ENCODE data around the gene HEBP2. TPM values are rescaled to one million over a fixed set of nuclear protein-coding genes. Genes with fewer than 3 reads are reported as not detected.

The HEBP2 gene
- total RNA-seq, 4 donors from 2014 or later: 37.0 to 80.0 (median 58.0) TPM

GRCh38 chr6:138387577-138388368 lies 16.2 kb upstream of the HEBP2 start:
- DNase-seq: no peak
- H3K9me3 ChIP-seq: no peaks in the 10 kb centered on the region
- intact Hi-C loops (cut with DNase I): no loop called here
- TF ChIP-seq POLR2A (IDR thresholded peaks at IDR 0.05) (no peak), CTCF (IDR thresholded peaks at IDR 0.05) (no peak)
- H3K36me3 ChIP-seq: no peaks in the 10 kb centered on the region
- no peak overlapping the region for H3K4me3 ChIP-seq (replicated peaks in 1 of 3)
- no peaks in the 10 kb centered on the region for H3K4me1 ChIP-seq
- H3K27me3 ChIP-seq: no peaks in the 10 kb centered on the region
- 81 to 82% methylated on average over 8 of the region's 8 CpGs for WGBS, 2 donors
- H3K27ac ChIP-seq: no peak overlapping the region

- no peaks in the 10 kb centered on the region for H3K4me1 ChIP-seq
- H3K27ac ChIP-seq: no peak overlapping the region
- no peak overlapping the region for H3K4me3 ChIP-seq (replicated peaks in 1 of 3)
- no peaks in the 10 kb centered on the region for H3K36me3 ChIP-seq
- no peaks in the 10 kb centered on the region for H3K27me3 ChIP-seq
- intact Hi-C loops (cut with DNase I): no loop called here
- WGBS, 2 donors: 87 to 95% methylated on average over 5 of the region's 5 CpGs
- H3K9me3 ChIP-seq: no peaks in the 10 kb centered on the region
- DNase-seq: no peak
- TF ChIP-seq POLR2A (IDR thresholded peaks at IDR 0.05): no peak
- no peak for TF ChIP-seq CTCF (IDR thresholded peaks at IDR 0.05)
Observed at GRCh38 chr6:138389551-138389950, 14.5 kb upstream of the HEBP2 start.

GRCh38 chr6:138393871-138394783 lies 9.9 kb upstream of the HEBP2 start:
- no peak for TF ChIP-seq POLR2A (IDR thresholded peaks at IDR 0.05)
- TF ChIP-seq CTCF (IDR thresholded peaks at IDR 0.05): no peak
- H3K4me1 ChIP-seq: no peaks in the 10 kb centered on the region
- no peak for DNase-seq
- 82 to 84% methylated on average over 5 of the region's 5 CpGs for WGBS, 2 donors
- no peak overlapping the region for H3K4me3 ChIP-seq (replicated peaks in 1 of 3)
- H3K27ac ChIP-seq: no peak overlapping the region
- intact Hi-C loops (cut with DNase I): no loop called here
- no peaks in the 10 kb centered on the region for H3K9me3 ChIP-seq
- no peaks in the 10 kb centered on the region for H3K27me3 ChIP-seq
- no peaks in the 10 kb centered on the region for H3K36me3 ChIP-seq

GRCh38 chr6:138396709-138397108 lies 7.3 kb upstream of the HEBP2 start:
- TF ChIP-seq CTCF (IDR thresholded peaks at IDR 0.05) (no peak), POLR2A (IDR thresholded peaks at IDR 0.05) (no peak)
- H3K36me3 ChIP-seq: no peaks in the 10 kb centered on the region
- intact Hi-C loops (cut with DNase I): no loop called here
- no peaks in the 10 kb centered on the region for H3K9me3 ChIP-seq
- H3K27me3 ChIP-seq: no peaks in the 10 kb centered on the region
- 90 to 93% methylated on average over 5 of the region's 5 CpGs for WGBS, 2 donors
- DNase-seq: no peak
- no peak overlapping the region for H3K27ac ChIP-seq
- H3K4me1 ChIP-seq: no peaks in the 10 kb centered on the region
- H3K4me3 ChIP-seq (replicated peaks in 1 of 3): no peak overlapping the region

Measured in thyroid gland (tissue), 4 donors.